Heart left ventricle (tissue), 13 donors: ENCODE data around the gene PKM.

Experiments
- CTCF ChIP-seq, 12 donors: fragments of 200-600 bp; sonication (generic) in 4 of 12; IDR thresholded peaks; one replicate each; pipeline versions ENCODE4 v1.5.0 to v1.8.0; 2018 to 2022; ENCODE audit warnings: antibody characterized with exemption in 12 of 12, mild to moderate bottlenecking in 5 of 12
- POLR2A ChIP-seq, 2 donors: fragments of 450-650 bp; IDR thresholded peaks; one replicate each; pipeline ENCODE4 v1.6.1; 2017; ENCODE audit warnings: antibody characterized with exemption in 2 of 2, mild to moderate bottlenecking in 2 of 2, moderate library complexity in 2 of 2
- donor health status: ischemic (EF 13 %, LVEDD 7.1; RV severe dilation, severe dysfunction).
- donor health status: DM: no; HTN: yes; CAD: no.
- donor health status: DM: no; HTN: no; CAD: no.
- donor health status: ischemic (EF 25% LVEDD 6.9; RV normal size, moderate dysfunction).
- donor health status: ischemic (EF 25% LVEDD 5.7; RV mildly dilated, moderate dysfunction).
- donor health status: ischemic (EF 35%, LVEDD 5.7; RV mildly dilated, moderate dysfunction).
- donor health status: nonischemic (EF 11% LVEDD 7.7; RV severe dilation, severe dysfunction).
- donor health status: DM: yes; HTN: yes; CAD: no.
- donor health status: PGD.
- donor health status: ischemic (EF 29% LVEDD 5.4; RV normal size, mild dysfunction).
- donor health status: nonischemic (EF 23%, LVEDD 6.1; RV moderate dilation, normal function).

- no peak for TF ChIP-seq CTCF (IDR thresholded peaks at IDR 0.05)
- no peak for TF ChIP-seq POLR2A (IDR thresholded peaks at IDR 0.05)
Observed at GRCh38 chr15:72205896-72206676, 24.9 kb downstream of the PKM start.
